DOHH2 (cell line): ENCODE results near the gene HDAC4.

Experiments used
- H3F3A ChIP-seq: fragments of 200-600 bp; sonication (generic), shearing (Covaris generic); 2 replicates; pipeline ENCODE4 v1.6.0; 2016; ENCODE audit warnings: antibody characterized with exemption, mild to moderate bottlenecking; ENCODE audit not compliant: control insufficient read depth, insufficient read depth
- H3K27ac ChIP-seq: fragments of 200-600 bp; sonication (generic); 2 replicates; pipeline ENCODE4 v1.5.1; 2014; ENCODE audit warnings: low read depth, mild to moderate bottlenecking, low read length, moderate library complexity
- H3K27me3 ChIP-seq: fragments of 200-600 bp; sonication (generic); 2 replicates; pipeline ENCODE4 v1.6.1; 2014; ENCODE audit warnings: mild to moderate bottlenecking, low read length, mixed read lengths; ENCODE audit not compliant: control insufficient read depth
- H3K36me3 ChIP-seq: fragments of 200-600 bp; sonication (generic); 2 replicates; pipeline ENCODE4 v1.6.1; 2014; ENCODE audit warnings: mild to moderate bottlenecking, low read length, moderate library complexity, mixed read lengths; ENCODE audit not compliant: control insufficient read depth
- H3K4me1 ChIP-seq: fragments of 200-600 bp; sonication (generic); 2 replicates; pipeline ENCODE4 v1.6.1; 2014; ENCODE audit warnings: mild to moderate bottlenecking, low read length, mixed read lengths; ENCODE audit not compliant: control insufficient read depth
- H3K4me2 ChIP-seq: fragments of 200-600 bp; sonication (generic); 2 replicates; pipeline ENCODE4 v1.6.0; 2014; ENCODE audit warnings: mild to moderate bottlenecking, low read length, moderate library complexity
- H3K4me3 ChIP-seq: fragments of 200-600 bp; sonication (generic); 2 replicates; pipeline ENCODE4 v1.5.1; 2014; ENCODE audit warnings: mild to moderate bottlenecking, low read length, mixed read lengths
- H3K79me2 ChIP-seq: fragments of 200-600 bp; sonication (generic); 2 replicates; pipeline ENCODE4 v1.6.1; 2014; ENCODE audit warnings: mild to moderate bottlenecking, low read length, mixed read lengths; ENCODE audit not compliant: control insufficient read depth
- H3K9me2 ChIP-seq: fragments of 200-600 bp; sonication (generic); replicated peaks from 2 replicates; pipeline ENCODE4 v1.6.1; 2014; ENCODE audit warnings: mild to moderate bottlenecking, low read length, mixed read lengths; ENCODE audit not compliant: control insufficient read depth
- H3K9me3 ChIP-seq: fragments of 200-600 bp; sonication (generic); 2 replicates; pipeline ENCODE4 v1.6.1; 2014; ENCODE audit warnings: antibody characterized with exemption, low read length, mixed read lengths; ENCODE audit not compliant: control insufficient read depth, insufficient read depth
- H4K20me1 ChIP-seq: fragments of 200-600 bp; sonication (generic); 2 replicates; pipeline ENCODE4 v1.6.0; 2014; ENCODE audit warnings: low read depth, mild to moderate bottlenecking, antibody characterized with exemption, low read length, moderate library complexity; ENCODE audit not compliant: control insufficient read depth, insufficient read depth
- EZH2phosphoT487 ChIP-seq: fragments of 200-600 bp; sonication (generic); IDR thresholded peaks from 2 replicates; pipeline ENCODE4 v1.6.1; 2017; ENCODE audit warnings: borderline replicate concordance, mild to moderate bottlenecking, antibody characterized with exemption, low read length, moderate library complexity, mixed read lengths
- TF ChIP-seq, protein P1 (sequence below): fragments of 200-600 bp; sonication (generic); IDR thresholded peaks from one replicate; pipeline ENCODE4 v1.5.1; 2014; ENCODE audit warnings: antibody characterized with exemption, mild to moderate bottlenecking, low read depth, low read length; ENCODE audit not compliant: poor library complexity, severe bottlenecking

HDAC4 gene

DNA sequence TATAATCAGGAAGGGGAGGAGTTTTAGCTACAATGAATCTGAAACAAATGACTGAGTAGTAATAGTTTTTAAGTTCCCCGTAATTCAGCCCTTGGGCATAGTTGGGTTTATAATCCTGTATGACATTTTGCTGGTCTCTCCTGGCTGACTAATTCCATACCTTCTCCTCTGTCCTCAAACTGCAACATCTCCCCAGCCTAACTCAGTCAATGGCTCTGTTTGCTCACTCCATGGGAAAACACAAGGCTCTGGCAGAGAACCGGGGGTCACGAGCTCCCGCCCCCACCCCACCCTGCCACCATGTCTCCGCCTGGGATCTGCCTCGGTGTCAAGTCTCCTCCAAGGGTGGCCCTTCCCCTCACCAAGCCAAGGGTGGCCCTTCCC, 168.6 kb downstream of the HDAC4 start:
- Histone ChIP-seq H3F3A (no peaks in the 10 kb centered on the region), H3K4me1 (no peaks in the 10 kb centered on the region), H3K27ac (no peak overlapping the region), H3K9me3 (no peaks in the 10 kb centered on the region), H3K79me2 (no peaks in the 10 kb centered on the region), H3K36me3 (no peaks in the 10 kb centered on the region), H4K20me1 (no peaks in the 10 kb centered on the region; the same call in none of the 2 replicates), H3K9me2 (no peaks in the 10 kb centered on the region), H3K4me2 (no peak overlapping the region), H3K27me3 (no peaks in the 10 kb centered on the region), H3K4me3 (no peak overlapping the region)
- TF ChIP-seq, protein P1, sequence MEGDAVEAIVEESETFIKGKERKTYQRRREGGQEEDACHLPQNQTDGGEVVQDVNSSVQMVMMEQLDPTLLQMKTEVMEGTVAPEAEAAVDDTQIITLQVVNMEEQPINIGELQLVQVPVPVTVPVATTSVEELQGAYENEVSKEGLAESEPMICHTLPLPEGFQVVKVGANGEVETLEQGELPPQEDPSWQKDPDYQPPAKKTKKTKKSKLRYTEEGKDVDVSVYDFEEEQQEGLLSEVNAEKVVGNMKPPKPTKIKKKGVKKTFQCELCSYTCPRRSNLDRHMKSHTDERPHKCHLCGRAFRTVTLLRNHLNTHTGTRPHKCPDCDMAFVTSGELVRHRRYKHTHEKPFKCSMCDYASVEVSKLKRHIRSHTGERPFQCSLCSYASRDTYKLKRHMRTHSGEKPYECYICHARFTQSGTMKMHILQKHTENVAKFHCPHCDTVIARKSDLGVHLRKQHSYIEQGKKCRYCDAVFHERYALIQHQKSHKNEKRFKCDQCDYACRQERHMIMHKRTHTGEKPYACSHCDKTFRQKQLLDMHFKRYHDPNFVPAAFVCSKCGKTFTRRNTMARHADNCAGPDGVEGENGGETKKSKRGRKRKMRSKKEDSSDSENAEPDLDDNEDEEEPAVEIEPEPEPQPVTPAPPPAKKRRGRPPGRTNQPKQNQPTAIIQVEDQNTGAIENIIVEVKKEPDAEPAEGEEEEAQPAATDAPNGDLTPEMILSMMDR, result no peak
- TF ChIP-seq EZH2phosphoT487, result no peak

DNA sequence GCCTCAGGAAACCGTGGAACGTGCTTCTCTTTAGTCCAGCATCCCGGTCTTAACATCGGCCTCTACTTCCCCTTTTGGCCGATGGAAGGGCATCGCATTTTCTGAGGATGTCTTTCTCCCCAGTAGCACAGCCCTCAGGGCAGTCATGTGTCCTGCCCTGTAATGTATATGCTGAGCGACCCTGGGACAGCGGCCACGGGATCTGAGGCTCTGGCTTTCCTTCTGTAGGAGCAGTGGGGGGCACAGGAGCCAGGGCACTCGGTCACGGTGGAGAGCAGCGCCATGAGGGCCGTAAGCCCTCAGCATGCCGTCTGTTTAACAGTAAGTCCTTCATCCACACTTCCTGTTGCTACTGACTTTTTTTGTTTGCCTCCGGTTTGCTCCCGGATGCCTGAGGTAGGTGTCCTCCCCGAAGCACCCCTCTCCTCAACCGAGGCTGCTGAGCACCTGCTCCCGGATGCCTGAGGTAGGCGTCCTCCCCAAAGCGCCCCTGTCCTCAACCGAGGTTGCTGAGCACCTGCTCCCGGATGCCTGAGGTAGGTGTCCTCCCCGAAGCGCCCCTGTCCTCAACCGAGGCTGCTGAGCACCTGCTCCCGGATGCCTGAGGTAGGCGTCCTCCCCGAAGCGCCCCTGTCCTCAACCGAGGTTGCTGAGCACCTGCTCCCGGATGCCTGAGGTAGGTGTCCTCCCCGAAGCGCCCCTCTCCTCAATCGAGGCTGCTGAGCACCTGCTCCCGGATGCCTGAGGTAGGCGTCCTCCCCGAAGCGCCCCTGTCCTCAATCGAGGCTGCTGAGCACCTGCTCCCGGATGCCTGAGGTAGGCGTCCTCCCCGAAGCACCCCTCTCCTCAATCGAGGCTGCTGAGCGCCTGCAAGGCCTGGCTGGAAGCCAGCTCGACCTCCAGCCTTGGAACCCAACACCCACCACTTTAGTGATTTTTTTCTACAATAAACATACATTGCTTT, 169.3 kb downstream of the HDAC4 start:
- TF ChIP-seq EZH2phosphoT487, result no peak
- TF ChIP-seq, protein P1, result no peak
- Histone ChIP-seq H4K20me1 (no peaks in the 10 kb centered on the region; the same call in none of the 2 replicates), H3K9me2 (no peaks in the 10 kb centered on the region), H3K79me2 (no peaks in the 10 kb centered on the region), H3K27ac (no peak overlapping the region), H3F3A (no peaks in the 10 kb centered on the region), H3K4me1 (no peaks in the 10 kb centered on the region), H3K9me3 (no peaks in the 10 kb centered on the region), H3K4me3 (no peak overlapping the region), H3K4me2 (no peak overlapping the region), H3K36me3 (no peaks in the 10 kb centered on the region), H3K27me3 (no peaks in the 10 kb centered on the region)

DNA sequence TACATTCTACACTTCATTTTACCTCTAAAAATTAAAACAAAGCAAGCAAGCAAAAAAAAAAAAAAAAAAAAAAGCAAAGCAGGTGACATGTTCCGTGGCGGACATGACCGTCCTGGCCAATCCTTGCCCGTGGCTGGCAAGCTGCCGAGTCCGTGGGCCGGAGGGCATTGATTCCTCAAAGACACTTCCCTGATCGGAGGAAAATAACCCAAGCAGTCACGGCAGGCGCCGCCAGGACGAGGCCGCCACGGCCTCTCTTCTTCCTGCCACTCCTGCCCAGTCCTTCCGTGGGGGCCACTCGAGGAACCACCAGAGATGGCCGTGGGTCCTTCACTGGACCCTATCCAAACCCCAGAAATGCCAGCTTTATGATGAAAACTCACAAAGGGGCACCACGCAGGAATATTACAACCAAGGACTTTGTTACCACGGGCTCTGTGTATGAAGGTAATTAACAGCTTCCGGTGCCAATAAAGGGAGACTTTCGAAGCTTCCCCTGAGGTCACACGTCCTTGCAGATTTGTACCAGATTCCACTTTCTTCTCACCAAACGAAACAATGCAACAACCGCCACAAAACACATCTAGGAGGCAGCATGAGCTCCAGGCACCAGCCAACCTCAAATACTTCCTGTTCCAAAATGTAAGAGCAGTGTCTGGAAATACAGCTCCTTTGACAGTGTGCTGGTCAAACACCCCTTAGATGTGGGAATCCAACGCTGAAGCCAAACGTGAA, 170.3 kb downstream of the HDAC4 start:
- no peaks in the 10 kb centered on the region; the same call in none of the 2 replicates for H4K20me1 ChIP-seq
- no peak overlapping the region for H3K4me3 ChIP-seq
- H3K9me3 ChIP-seq, result no peaks in the 10 kb centered on the region
- no peak overlapping the region for H3K4me2 ChIP-seq
- no peaks in the 10 kb centered on the region for H3F3A ChIP-seq
- no peaks in the 10 kb centered on the region for H3K27me3 ChIP-seq
- no peaks in the 10 kb centered on the region for H3K36me3 ChIP-seq
- no peak overlapping the region for H3K27ac ChIP-seq
- no peaks in the 10 kb centered on the region for H3K4me1 ChIP-seq
- no peaks in the 10 kb centered on the region for H3K79me2 ChIP-seq
- no peak for TF ChIP-seq EZH2phosphoT487
- TF ChIP-seq, protein P1, result no peak
- no peaks in the 10 kb centered on the region for H3K9me2 ChIP-seq
